C4-2B (cell line): ENCODE data around the gene PLXNA4.

Experiments used
- ZFX ChIP-seq: fragments of 450-650 bp; IDR thresholded peaks from 2 replicates; pipeline ENCODE4 v1.6.1; 2017
- TF ChIP-seq, protein P1 (sequence below): fragments of 450-650 bp; conservative IDR thresholded peaks from 2 replicates; pipeline ENCODE4 v1.5.1; 2017; ENCODE audit warnings: mild to moderate bottlenecking

DNA sequence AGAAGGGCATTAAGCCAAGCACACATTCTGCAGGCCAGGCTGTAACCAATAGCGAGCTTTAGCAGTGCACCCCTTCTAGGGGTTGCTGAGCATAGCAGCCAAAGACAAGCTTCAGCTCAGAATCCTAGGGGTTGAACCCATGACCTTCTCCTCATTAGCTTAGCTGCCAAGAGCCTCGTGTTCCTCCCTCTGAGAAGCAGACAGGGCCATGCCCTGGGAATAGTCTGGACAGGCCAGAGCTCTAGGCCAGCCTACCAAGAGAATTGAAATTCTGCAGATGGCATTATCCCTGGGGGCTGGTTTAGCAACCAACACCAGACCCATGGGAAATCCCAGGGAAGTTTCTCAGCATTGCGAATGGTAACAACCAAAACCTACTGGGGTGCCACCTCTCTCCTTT is 77.2 kb downstream of the PLXNA4 start:
- TF ChIP-seq, protein P1, sequence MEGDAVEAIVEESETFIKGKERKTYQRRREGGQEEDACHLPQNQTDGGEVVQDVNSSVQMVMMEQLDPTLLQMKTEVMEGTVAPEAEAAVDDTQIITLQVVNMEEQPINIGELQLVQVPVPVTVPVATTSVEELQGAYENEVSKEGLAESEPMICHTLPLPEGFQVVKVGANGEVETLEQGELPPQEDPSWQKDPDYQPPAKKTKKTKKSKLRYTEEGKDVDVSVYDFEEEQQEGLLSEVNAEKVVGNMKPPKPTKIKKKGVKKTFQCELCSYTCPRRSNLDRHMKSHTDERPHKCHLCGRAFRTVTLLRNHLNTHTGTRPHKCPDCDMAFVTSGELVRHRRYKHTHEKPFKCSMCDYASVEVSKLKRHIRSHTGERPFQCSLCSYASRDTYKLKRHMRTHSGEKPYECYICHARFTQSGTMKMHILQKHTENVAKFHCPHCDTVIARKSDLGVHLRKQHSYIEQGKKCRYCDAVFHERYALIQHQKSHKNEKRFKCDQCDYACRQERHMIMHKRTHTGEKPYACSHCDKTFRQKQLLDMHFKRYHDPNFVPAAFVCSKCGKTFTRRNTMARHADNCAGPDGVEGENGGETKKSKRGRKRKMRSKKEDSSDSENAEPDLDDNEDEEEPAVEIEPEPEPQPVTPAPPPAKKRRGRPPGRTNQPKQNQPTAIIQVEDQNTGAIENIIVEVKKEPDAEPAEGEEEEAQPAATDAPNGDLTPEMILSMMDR = no peak
- TF ChIP-seq ZFX = no peak
